ENCODE data around the gene FOSL1. TPM values are rescaled to one million over a fixed set of nuclear protein-coding genes. Genes with fewer than 3 reads are reported as not detected.
A peak's percentile ranks its signal among the peaks of the same experiment; 100 is the strongest.

FOSL1 gene
- total RNA-seq, 1 donor from 2014 or later, result 172 TPM

DNA sequence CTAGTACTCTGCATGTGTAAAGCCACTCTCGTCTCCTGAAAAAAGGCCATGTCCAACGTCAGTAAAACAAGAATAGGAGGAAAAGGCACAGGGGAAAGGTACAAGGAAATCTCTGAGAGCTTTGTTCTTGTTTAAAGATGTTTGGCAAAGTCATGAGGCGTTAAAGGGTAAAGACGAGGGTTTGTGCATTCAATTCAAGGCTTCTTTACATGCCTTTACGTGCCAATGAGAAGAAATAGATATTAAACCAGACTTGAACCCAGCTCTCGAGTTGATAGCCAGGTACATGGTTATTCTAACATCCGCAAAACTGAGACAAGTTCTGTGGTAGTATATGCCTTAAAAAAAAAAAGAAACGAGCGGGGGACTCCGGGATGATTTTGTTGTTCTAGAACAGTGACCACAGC, 41.5 kb downstream of the FOSL1 start:
- TF ChIP-seq, protein P1, sequence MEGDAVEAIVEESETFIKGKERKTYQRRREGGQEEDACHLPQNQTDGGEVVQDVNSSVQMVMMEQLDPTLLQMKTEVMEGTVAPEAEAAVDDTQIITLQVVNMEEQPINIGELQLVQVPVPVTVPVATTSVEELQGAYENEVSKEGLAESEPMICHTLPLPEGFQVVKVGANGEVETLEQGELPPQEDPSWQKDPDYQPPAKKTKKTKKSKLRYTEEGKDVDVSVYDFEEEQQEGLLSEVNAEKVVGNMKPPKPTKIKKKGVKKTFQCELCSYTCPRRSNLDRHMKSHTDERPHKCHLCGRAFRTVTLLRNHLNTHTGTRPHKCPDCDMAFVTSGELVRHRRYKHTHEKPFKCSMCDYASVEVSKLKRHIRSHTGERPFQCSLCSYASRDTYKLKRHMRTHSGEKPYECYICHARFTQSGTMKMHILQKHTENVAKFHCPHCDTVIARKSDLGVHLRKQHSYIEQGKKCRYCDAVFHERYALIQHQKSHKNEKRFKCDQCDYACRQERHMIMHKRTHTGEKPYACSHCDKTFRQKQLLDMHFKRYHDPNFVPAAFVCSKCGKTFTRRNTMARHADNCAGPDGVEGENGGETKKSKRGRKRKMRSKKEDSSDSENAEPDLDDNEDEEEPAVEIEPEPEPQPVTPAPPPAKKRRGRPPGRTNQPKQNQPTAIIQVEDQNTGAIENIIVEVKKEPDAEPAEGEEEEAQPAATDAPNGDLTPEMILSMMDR (conservative IDR thresholded peaks at IDR 0.05; ENCODE audit: low read depth, low read length), result no peak
- H3K4me3 ChIP-seq (ENCODE audit: low read depth, low read length), result peak overlapping the region; percentile 98
- DNase-seq (ENCODE audit: low read depth), result peak; percentile 36

DNA sequence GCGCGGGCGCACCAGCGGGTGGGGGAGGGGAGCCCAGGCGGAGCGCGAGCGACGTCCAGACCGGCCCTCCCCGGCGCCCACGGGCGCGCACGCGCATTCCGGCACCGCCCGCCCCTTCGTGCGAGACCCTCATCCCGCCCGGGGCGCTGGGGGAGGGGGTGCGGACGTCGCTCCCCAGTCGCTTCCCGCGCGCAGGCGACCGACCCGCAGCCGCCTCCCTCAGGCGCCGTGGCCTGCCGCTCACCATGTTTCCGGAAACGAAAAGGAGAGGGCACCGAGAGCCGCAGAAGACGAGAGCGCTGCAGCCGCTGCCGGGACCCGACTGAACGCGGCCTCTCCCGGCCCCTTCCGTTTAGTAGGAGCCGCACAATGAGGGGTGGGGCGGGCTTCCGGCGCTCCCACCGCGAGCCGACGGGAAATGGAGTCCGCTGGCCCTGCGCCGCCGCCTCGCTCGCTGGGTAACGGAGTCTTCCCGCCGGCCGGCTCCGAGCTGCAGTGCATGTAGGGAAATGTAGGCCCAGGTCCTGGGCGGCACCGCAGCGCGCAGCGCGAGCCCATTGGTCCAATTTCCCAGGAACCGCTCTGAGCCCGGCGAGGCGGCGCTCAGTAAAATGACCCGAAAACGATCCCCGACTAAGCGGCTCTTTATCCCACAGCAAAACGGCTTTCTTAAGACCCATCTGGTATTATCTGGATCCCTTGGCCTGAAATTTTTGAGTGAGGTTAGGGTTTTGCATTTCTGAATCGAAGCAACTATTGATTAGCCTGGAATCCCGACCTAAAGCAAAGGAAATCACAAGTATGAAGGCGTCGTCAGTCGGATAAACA, 42.1 kb downstream of the FOSL1 start, which contains the start of gene CFL1:
Gene CFL1, minus strand, starts transcription at position 328 of the 828 bp plus-strand sequence. Its CDS starts 81 bp downstream, at position 247.
- peak within 1 kb of the TSS; percentile 98 for H3K4me3 ChIP-seq (ENCODE audit: low read depth, low read length)
- peak; percentile 51 for DNase-seq (ENCODE audit: low read depth)
- TF ChIP-seq, protein P1 (conservative IDR thresholded peaks at IDR 0.05; ENCODE audit: low read depth, low read length), result no peak

DNA sequence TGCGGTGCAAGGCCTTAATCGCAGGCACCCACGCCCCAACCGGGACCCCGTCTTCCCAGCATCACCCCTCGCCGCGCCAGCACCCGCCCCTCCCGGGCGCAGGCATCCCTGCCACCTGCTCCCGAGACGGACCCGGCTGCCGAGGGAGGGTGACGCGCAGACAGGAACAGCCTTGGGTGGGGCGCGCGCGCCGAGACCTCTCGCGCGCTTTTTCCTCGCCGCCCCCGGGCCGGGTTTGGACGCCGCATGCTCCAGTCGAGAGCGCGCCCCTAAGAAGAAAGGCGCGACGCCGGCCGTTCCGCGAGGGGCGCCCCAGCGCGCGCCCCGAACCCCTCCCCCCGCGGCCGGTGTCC, 42.7 kb downstream of the FOSL1 start:
- no peak for DNase-seq (ENCODE audit: low read depth)
- peak overlapping the region; percentile 98 for H3K4me3 ChIP-seq (ENCODE audit: low read depth, low read length)
- TF ChIP-seq, protein P1 (conservative IDR thresholded peaks at IDR 0.05; ENCODE audit: low read depth, low read length), result no peak

DNA sequence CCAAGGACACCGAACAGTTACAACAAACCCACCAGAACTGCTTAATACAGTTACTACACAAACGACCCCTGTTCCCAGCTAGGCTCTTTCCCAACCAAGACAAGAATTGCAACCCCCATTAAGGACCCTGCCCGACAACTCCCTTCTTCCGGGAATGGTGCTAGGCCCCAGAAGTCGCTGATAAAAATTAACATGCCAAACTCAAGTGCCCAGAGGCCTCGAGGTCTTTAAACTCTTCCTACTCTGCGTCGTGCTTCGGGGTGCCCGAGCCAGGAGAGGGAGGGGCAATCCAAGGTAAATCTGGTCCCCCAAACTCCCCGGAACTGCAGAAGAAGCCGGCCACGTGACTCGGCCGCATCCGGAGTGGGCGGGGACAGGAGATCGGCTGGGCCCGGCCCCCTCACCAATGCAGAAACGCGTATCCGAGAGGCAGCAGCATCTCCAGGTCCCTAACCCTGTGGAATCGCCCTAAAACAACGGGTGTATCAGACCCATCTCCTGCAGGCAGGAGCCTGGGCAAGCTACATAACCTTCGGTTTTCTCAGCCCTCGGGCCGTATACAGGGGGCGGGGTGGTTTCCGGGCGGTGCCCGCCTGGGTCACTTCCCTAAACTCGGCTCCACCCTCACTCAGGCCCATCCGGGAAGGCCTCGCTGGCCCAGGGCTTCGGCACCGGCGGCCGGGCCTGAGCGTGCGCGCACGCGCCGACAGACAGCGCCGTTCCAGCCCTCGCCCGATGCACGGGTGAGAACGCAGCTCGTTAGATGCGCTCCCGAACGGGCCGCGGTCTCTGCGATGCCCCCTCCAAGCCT, 43.3 kb downstream of the FOSL1 start:
- peak overlapping the region; percentile 98 for H3K4me3 ChIP-seq (ENCODE audit: low read depth, low read length)
- TF ChIP-seq, protein P1 (conservative IDR thresholded peaks at IDR 0.05; ENCODE audit: low read depth, low read length), result no peak
- DNase-seq (ENCODE audit: low read depth), result no peak

DNA sequence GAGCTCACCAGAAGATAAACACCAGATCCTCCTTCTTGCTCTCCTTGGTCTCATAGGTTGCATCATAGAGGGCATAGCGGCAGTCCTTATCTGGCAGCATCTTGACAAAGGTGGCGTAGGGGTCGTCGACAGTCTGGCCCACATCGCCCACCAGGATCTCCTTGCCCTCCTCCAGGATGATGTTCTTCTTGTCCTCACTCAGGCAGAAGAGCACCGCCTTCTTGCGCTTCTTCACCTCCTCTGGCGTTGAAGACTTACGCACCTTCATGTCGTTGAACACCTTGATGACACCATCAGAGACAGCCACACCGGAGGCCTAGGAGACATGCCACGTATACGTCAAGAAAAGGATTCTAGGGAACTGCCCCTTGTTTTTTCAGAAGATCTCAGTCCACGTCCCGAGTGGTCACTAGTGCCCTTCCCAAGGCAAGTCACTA, 44.2 kb downstream of the FOSL1 start:
- DNase-seq (ENCODE audit: low read depth), result no peak
- TF ChIP-seq, protein P1 (conservative IDR thresholded peaks at IDR 0.05; ENCODE audit: low read depth, low read length), result no peak
- peak overlapping the region; percentile 98 for H3K4me3 ChIP-seq (ENCODE audit: low read depth, low read length)

DNA sequence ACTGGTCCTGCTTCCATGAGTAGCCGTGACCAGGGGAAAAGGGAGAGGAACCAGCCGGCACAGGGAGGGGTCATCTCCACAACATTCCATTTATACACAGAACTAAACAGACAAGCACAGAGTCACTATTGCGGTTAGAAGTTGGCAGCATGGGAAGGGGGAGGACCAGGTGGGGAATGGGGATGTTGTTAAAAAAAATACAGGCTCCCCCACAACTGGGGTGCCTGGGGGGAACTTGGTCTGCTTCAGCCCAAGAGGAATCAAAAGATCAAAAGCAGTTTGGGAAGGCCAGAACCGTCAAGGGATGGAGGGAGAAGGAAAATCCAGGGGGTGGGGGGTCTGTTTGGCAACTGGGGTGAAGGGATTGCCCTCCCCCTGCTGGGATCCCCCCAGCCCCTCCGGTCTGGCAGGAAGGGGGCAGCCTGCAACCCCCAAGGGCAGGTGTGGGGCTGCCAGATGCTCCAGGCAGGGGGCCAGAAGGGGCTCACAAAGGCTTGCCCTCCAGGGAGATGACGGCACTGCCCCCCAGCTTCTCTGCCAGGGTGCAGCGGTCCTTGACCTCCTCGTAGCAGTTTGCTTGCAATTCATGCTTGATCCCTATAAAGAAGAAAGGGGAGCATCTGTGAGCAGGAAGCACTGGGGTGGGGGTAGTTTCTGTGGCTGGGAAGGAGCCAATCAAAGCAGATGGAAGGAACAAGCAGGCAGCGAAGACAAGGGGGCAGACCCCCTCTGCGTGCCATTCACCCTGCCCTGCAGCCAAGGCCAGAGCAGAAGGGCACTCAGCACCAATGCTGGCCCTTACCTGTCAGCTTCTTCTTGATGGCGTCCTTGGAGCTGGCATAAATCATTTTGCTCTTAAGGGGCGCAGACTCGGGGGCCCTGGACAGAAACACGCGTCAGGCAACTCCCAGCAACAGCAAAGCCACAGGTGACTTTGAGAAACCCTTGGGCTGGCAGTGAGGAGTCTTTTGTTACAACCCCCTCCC, 45.0 kb downstream of the FOSL1 start:
- TF ChIP-seq, protein P1 (conservative IDR thresholded peaks at IDR 0.05; ENCODE audit: low read depth, low read length), result no peak
- DNase-seq (ENCODE audit: low read depth), result no peak
- H3K4me3 ChIP-seq (ENCODE audit: low read depth, low read length), result no peak overlapping the region

Measured in epithelial cell of proximal tubule (primary cell).